Measurements from ENCODE around the gene SUSD4. TPM values are rescaled to one million over a fixed set of nuclear protein-coding genes. Genes with fewer than 3 reads are reported as not detected.
A peak's percentile ranks its signal among the peaks of the same experiment; 100 is the strongest.

Gene SUSD4
- total and polyA plus RNA-seq, 2 donors, result 4.6 to 5.2 TPM

GRCh38 chr1:223329252-223329651 lies 34.7 kb downstream of the SUSD4 start:
- Histone ChIP-seq H3K4me1 (ENCODE audit: control insufficient read depth in 2 of 2, insufficient read depth in 2 of 2, low read length in 2 of 2) (peaks cover 10 to 21% of the 10 kb centered on the region in 2 donors), H3K27ac (ENCODE audit: low read depth in 1 of 2, low read length in 1 of 2) (no peak overlapping the region), H3K27me3 (ENCODE audit: control insufficient read depth in 2 of 2, insufficient read depth in 1 of 2, low read length in 1 of 2) (peaks cover 0 to 7% of the 10 kb centered on the region in 2 donors), H3K4me3 (ENCODE audit: low read length in 2 of 2) (no peak overlapping the region), H3K36me3 (ENCODE audit: control insufficient read depth in 2 of 2, insufficient read depth in 2 of 2, low read length in 1 of 2) (no peaks in the 10 kb centered on the region), H3K9me3 (ENCODE audit: control insufficient read depth in 2 of 2, insufficient read depth in 1 of 2, low read length in 1 of 2) (no peaks in the 10 kb centered on the region)
- no peak for DNase-seq (ENCODE audit: low read depth in 6 of 9, low spot score in 9 of 9)

- no peaks in the 10 kb centered on the region for H3K9me3 ChIP-seq (ENCODE audit: control insufficient read depth in 2 of 2, insufficient read depth in 1 of 2, low read length in 1 of 2)
- no peak overlapping the region for H3K27ac ChIP-seq (ENCODE audit: low read depth in 1 of 2, low read length in 1 of 2)
- H3K36me3 ChIP-seq (ENCODE audit: control insufficient read depth in 2 of 2, insufficient read depth in 2 of 2, low read length in 1 of 2), result no peaks in the 10 kb centered on the region
- DNase-seq (ENCODE audit: low read depth in 6 of 9, low spot score in 9 of 9), result no peak
- H3K4me1 ChIP-seq (ENCODE audit: control insufficient read depth in 2 of 2, insufficient read depth in 2 of 2, low read length in 2 of 2), result peaks cover 16 to 28% of the 10 kb centered on the region in 2 donors
- no peak overlapping the region for H3K4me3 ChIP-seq (ENCODE audit: low read length in 2 of 2)
- H3K27me3 ChIP-seq (ENCODE audit: control insufficient read depth in 2 of 2, insufficient read depth in 1 of 2, low read length in 1 of 2), result peaks cover 0 to 4% of the 10 kb centered on the region in 2 donors
- 95% methylated on average over 4 of the region's 4 CpGs for WGBS
These were observed 35.4 kb downstream of the SUSD4 start for GRCh38 chr1:223328566-223328965.

GRCh38 chr1:223326776-223327175 lies 37.2 kb downstream of the SUSD4 start:
- Histone ChIP-seq H3K27me3 (ENCODE audit: control insufficient read depth in 2 of 2, insufficient read depth in 1 of 2, low read length in 1 of 2) (no peaks in the 10 kb centered on the region), H3K9me3 (ENCODE audit: control insufficient read depth in 2 of 2, insufficient read depth in 1 of 2, low read length in 1 of 2) (no peaks in the 10 kb centered on the region), H3K4me1 (ENCODE audit: control insufficient read depth in 2 of 2, insufficient read depth in 2 of 2, low read length in 2 of 2) (peaks cover 30 to 38% of the 10 kb centered on the region in 2 donors), H3K4me3 (ENCODE audit: low read length in 2 of 2) (no peak overlapping the region), H3K27ac (ENCODE audit: low read depth in 1 of 2, low read length in 1 of 2) (no peak overlapping the region), H3K36me3 (ENCODE audit: control insufficient read depth in 2 of 2, insufficient read depth in 2 of 2, low read length in 1 of 2) (no peaks in the 10 kb centered on the region)
- DNase-seq (ENCODE audit: low read depth in 6 of 9, low spot score in 9 of 9), result no peak
- WGBS, result 94% methylated on average over 1 of the region's 1 CpG

- no peaks in the 10 kb centered on the region for H3K36me3 ChIP-seq (ENCODE audit: control insufficient read depth in 2 of 2, insufficient read depth in 2 of 2, low read length in 1 of 2)
- H3K27me3 ChIP-seq (ENCODE audit: control insufficient read depth in 2 of 2, insufficient read depth in 1 of 2, low read length in 1 of 2), result no peaks in the 10 kb centered on the region
- 7% methylated on average over 2 of the region's 2 CpGs for WGBS
These were observed 40.2 kb downstream of the SUSD4 start for GRCh38 chr1:223323491-223324484.

GRCh38 chr1:223322868-223323267 lies 41.1 kb downstream of the SUSD4 start:
- Histone ChIP-seq H3K27ac (ENCODE audit: low read depth in 1 of 2, low read length in 1 of 2) (peak overlapping the region in 1 of 2 donors; percentile 79), H3K4me1 (ENCODE audit: control insufficient read depth in 2 of 2, insufficient read depth in 2 of 2, low read length in 2 of 2) (peaks cover 36 to 42% of the 10 kb centered on the region in 2 donors), H3K27me3 (ENCODE audit: control insufficient read depth in 2 of 2, insufficient read depth in 1 of 2, low read length in 1 of 2) (no peaks in the 10 kb centered on the region), H3K4me3 (ENCODE audit: low read length in 2 of 2) (no peak overlapping the region), H3K36me3 (ENCODE audit: control insufficient read depth in 2 of 2, insufficient read depth in 2 of 2, low read length in 1 of 2) (no peaks in the 10 kb centered on the region), H3K9me3 (ENCODE audit: control insufficient read depth in 2 of 2, insufficient read depth in 1 of 2, low read length in 1 of 2) (no peaks in the 10 kb centered on the region)
- WGBS, result 39% methylated on average over 3 of the region's 3 CpGs
- peak in 2 of 9 donors; percentile 26 to 52 for DNase-seq (ENCODE audit: low read depth in 6 of 9, low spot score in 9 of 9)

More at GRCh38 chr1:223323491-223324484, 40.2 kb downstream of the SUSD4 start:
- DNase-seq (ENCODE audit: low read depth in 6 of 9, low spot score in 9 of 9), result peak in 8 of 9 donors; percentile 44 to 90 (median 64)
- peak overlapping the region; percentile 43 to 79 for H3K27ac ChIP-seq (ENCODE audit: low read depth in 1 of 2, low read length in 1 of 2)
- H3K4me3 ChIP-seq (ENCODE audit: low read length in 2 of 2), result peak overlapping the region in 1 of 2 donors; percentile 16
- no peaks in the 10 kb centered on the region for H3K9me3 ChIP-seq (ENCODE audit: control insufficient read depth in 2 of 2, insufficient read depth in 1 of 2, low read length in 1 of 2)
- peaks cover 36 to 42% of the 10 kb centered on the region in 2 donors for H3K4me1 ChIP-seq (ENCODE audit: control insufficient read depth in 2 of 2, insufficient read depth in 2 of 2, low read length in 2 of 2)

- H3K27me3 ChIP-seq (ENCODE audit: control insufficient read depth in 2 of 2, insufficient read depth in 1 of 2, low read length in 1 of 2), result no peaks in the 10 kb centered on the region
- H3K4me1 ChIP-seq (ENCODE audit: control insufficient read depth in 2 of 2, insufficient read depth in 2 of 2, low read length in 2 of 2), result peaks cover 42 to 50% of the 10 kb centered on the region in 2 donors
- WGBS, result 96% methylated on average over 6 of the region's 6 CpGs
- H3K36me3 ChIP-seq (ENCODE audit: control insufficient read depth in 2 of 2, insufficient read depth in 2 of 2, low read length in 1 of 2), result no peaks in the 10 kb centered on the region
- H3K4me3 ChIP-seq (ENCODE audit: low read length in 2 of 2), result no peak overlapping the region
- H3K9me3 ChIP-seq (ENCODE audit: control insufficient read depth in 2 of 2, insufficient read depth in 1 of 2, low read length in 1 of 2), result no peaks in the 10 kb centered on the region
- no peak overlapping the region for H3K27ac ChIP-seq (ENCODE audit: low read depth in 1 of 2, low read length in 1 of 2)
- no peak for DNase-seq (ENCODE audit: low read depth in 6 of 9, low spot score in 9 of 9)
These were observed 43.0 kb downstream of the SUSD4 start for GRCh38 chr1:223320959-223321358.

GRCh38 chr1:223319905-223320580 lies 43.9 kb downstream of the SUSD4 start:
- Histone ChIP-seq H3K4me3 (ENCODE audit: low read length in 2 of 2) (no peak overlapping the region), H3K9me3 (ENCODE audit: control insufficient read depth in 2 of 2, insufficient read depth in 1 of 2, low read length in 1 of 2) (no peaks in the 10 kb centered on the region), H3K27me3 (ENCODE audit: control insufficient read depth in 2 of 2, insufficient read depth in 1 of 2, low read length in 1 of 2) (no peaks in the 10 kb centered on the region), H3K4me1 (ENCODE audit: control insufficient read depth in 2 of 2, insufficient read depth in 2 of 2, low read length in 2 of 2) (peaks cover 44 to 59% of the 10 kb centered on the region in 2 donors), H3K27ac (ENCODE audit: low read depth in 1 of 2, low read length in 1 of 2) (peak overlapping the region in 1 of 2 donors; percentile 0), H3K36me3 (ENCODE audit: control insufficient read depth in 2 of 2, insufficient read depth in 2 of 2, low read length in 1 of 2) (no peaks in the 10 kb centered on the region)
- 94% methylated on average over 11 of the region's 11 CpGs for WGBS
- DNase-seq (ENCODE audit: low read depth in 6 of 9, low spot score in 9 of 9), result no peak

- WGBS, result 92% methylated on average over 3 of the region's 3 CpGs
- DNase-seq (ENCODE audit: low read depth in 6 of 9, low spot score in 9 of 9), result no peak
- Histone ChIP-seq H3K36me3 (ENCODE audit: control insufficient read depth in 2 of 2, insufficient read depth in 2 of 2, low read length in 1 of 2) (no peaks in the 10 kb centered on the region), H3K27ac (ENCODE audit: low read depth in 1 of 2, low read length in 1 of 2) (peak overlapping the region; percentile 0 to 18), H3K4me3 (ENCODE audit: low read length in 2 of 2) (no peak overlapping the region), H3K9me3 (ENCODE audit: control insufficient read depth in 2 of 2, insufficient read depth in 1 of 2, low read length in 1 of 2) (no peaks in the 10 kb centered on the region), H3K27me3 (ENCODE audit: control insufficient read depth in 2 of 2, insufficient read depth in 1 of 2, low read length in 1 of 2) (no peaks in the 10 kb centered on the region), H3K4me1 (ENCODE audit: control insufficient read depth in 2 of 2, insufficient read depth in 2 of 2, low read length in 2 of 2) (peaks cover 39 to 60% of the 10 kb centered on the region in 2 donors)
These were observed 44.6 kb downstream of the SUSD4 start for GRCh38 chr1:223319398-223319797.

GRCh38 chr1:223316082-223316481 lies 47.9 kb downstream of the SUSD4 start:
- Histone ChIP-seq H3K4me3 (ENCODE audit: low read length in 2 of 2) (no peak overlapping the region), H3K36me3 (ENCODE audit: control insufficient read depth in 2 of 2, insufficient read depth in 2 of 2, low read length in 1 of 2) (no peaks in the 10 kb centered on the region), H3K4me1 (ENCODE audit: control insufficient read depth in 2 of 2, insufficient read depth in 2 of 2, low read length in 2 of 2) (peaks cover 17 to 38% of the 10 kb centered on the region in 2 donors), H3K27me3 (ENCODE audit: control insufficient read depth in 2 of 2, insufficient read depth in 1 of 2, low read length in 1 of 2) (no peaks in the 10 kb centered on the region), H3K27ac (ENCODE audit: low read depth in 1 of 2, low read length in 1 of 2) (no peak overlapping the region), H3K9me3 (ENCODE audit: control insufficient read depth in 2 of 2, insufficient read depth in 1 of 2, low read length in 1 of 2) (no peaks in the 10 kb centered on the region)
- DNase-seq (ENCODE audit: low read depth in 6 of 9, low spot score in 9 of 9), result no peak
- WGBS, result 99% methylated on average over 3 of the region's 3 CpGs
